Neural progenitor cell (in vitro differentiated cells): ENCODE results near the gene EVL. TPM values are rescaled to one million over a fixed set of nuclear protein-coding genes. Genes with fewer than 3 reads are reported as not detected.
A peak's percentile ranks its signal among the peaks of the same experiment; 100 is the strongest.

Source experiments
- DNase-seq: peaks from one replicate; pipeline ENCODE4 v3.0.0-alpha.2; 2016; ENCODE audit warnings: low spot score
- H2AFZ ChIP-seq: fragments of 200-600 bp; sonication (generic); replicated peaks from 2 replicates; pipeline ENCODE4 v1.6.1; 2016; ENCODE audit warnings: antibody characterized with exemption
- H3F3A ChIP-seq: fragments of 200-600 bp; sonication (generic); 2 replicates; pipeline ENCODE4 v1.6.1; 2016; ENCODE audit warnings: antibody characterized with exemption, low read depth
- H3K27ac ChIP-seq: fragments of 200-600 bp; sonication (generic); 2 replicates; pipeline ENCODE4 v1.5.1; 2016; ENCODE audit warnings: mild to moderate bottlenecking
- H3K27me3 ChIP-seq: fragments of 200-600 bp; sonication (generic); 2 replicates; pipeline ENCODE4 v1.6.1; 2016; ENCODE audit warnings: mild to moderate bottlenecking, moderate library complexity
- H3K36me3 ChIP-seq: fragments of 200-600 bp; sonication (generic); 2 replicates; pipeline ENCODE4 v1.5.1; 2016
- H3K4me1 ChIP-seq: fragments of 200-600 bp; sonication (generic); 2 replicates; pipeline ENCODE4 v1.6.1; 2016; ENCODE audit warnings: mixed run types
- H3K4me2 ChIP-seq: fragments of 200-600 bp; sonication (generic); 2 replicates; pipeline ENCODE4 v1.6.1; 2016
- H3K4me3 ChIP-seq: fragments of 200-600 bp; sonication (generic); 2 replicates; pipeline ENCODE4 v1.5.1; 2016
- H3K79me2 ChIP-seq: fragments of 200-600 bp; sonication (generic); 2 replicates; pipeline ENCODE4 v1.6.1; 2016; ENCODE audit warnings: low read depth
- H3K9ac ChIP-seq: fragments of 200-600 bp; sonication (generic); 2 replicates; pipeline ENCODE4 v1.6.1; 2016
- H3K9me3 ChIP-seq: fragments of 200-600 bp; sonication (generic); 2 replicates; pipeline ENCODE4 v1.5.1; 2016; ENCODE audit warnings: low read depth
- H4K20me1 ChIP-seq: fragments of 200-600 bp; sonication (generic); 2 replicates; pipeline ENCODE4 v1.6.1; 2016; ENCODE audit warnings: low read depth
- H3K27ac Mint-ChIP-seq: 3 replicates; pipeline ENCODE4 v1.8.0; 2021; ENCODE audit warnings: mixed read lengths
- H3K27me3 Mint-ChIP-seq: 2 replicates; pipeline ENCODE4 v1.8.0; 2022; ENCODE audit warnings: low read depth, mild to moderate bottlenecking, inconsistent platforms, moderate library complexity, mixed read lengths; ENCODE audit not compliant: insufficient read depth
- H3K36me3 Mint-ChIP-seq: 3 replicates; pipeline ENCODE4 v1.8.0; 2021; ENCODE audit warnings: mixed read lengths
- H3K4me1 Mint-ChIP-seq: 3 replicates; pipeline ENCODE4 v1.8.0; 2021; ENCODE audit warnings: mixed read lengths
- H3K4me3 Mint-ChIP-seq: 3 replicates; pipeline ENCODE4 v1.8.0; 2021; ENCODE audit warnings: mild to moderate bottlenecking, moderate library complexity, mixed read lengths
- H3K9me3 Mint-ChIP-seq: 3 replicates; pipeline ENCODE4 v1.8.0; 2020; ENCODE audit warnings: mixed read lengths
- EZH2 ChIP-seq: fragments of 200-600 bp; sonication (generic); IDR thresholded peaks from 2 replicates; pipeline ENCODE4 v1.6.1; 2017; ENCODE audit warnings: antibody characterized with exemption, mild to moderate bottlenecking, moderate library complexity
- EZH2phosphoT487 ChIP-seq: fragments of 200-600 bp; sonication (generic); IDR thresholded peaks from 2 replicates; pipeline ENCODE4 v1.6.1; 2017; ENCODE audit warnings: antibody characterized with exemption
- total RNA-seq: library from RNA; depleted of rRNA; stranded (reverse); fragments of >200 nt; gene quantifications from 2 replicates; pipeline ENCODE4 v1.2.3, GENCODE V29; 2015; ENCODE audit warnings: low replicate concordance
- TF ChIP-seq, protein P1 (sequence below): fragments of 200-600 bp; sonication (generic); IDR thresholded peaks from 2 replicates; pipeline ENCODE4 v1.5.1; 2017; ENCODE audit warnings: antibody characterized with exemption, mild to moderate bottlenecking

The EVL gene
- total RNA-seq, 1 donor from 2014 or later, result 49.2 TPM

DNA sequence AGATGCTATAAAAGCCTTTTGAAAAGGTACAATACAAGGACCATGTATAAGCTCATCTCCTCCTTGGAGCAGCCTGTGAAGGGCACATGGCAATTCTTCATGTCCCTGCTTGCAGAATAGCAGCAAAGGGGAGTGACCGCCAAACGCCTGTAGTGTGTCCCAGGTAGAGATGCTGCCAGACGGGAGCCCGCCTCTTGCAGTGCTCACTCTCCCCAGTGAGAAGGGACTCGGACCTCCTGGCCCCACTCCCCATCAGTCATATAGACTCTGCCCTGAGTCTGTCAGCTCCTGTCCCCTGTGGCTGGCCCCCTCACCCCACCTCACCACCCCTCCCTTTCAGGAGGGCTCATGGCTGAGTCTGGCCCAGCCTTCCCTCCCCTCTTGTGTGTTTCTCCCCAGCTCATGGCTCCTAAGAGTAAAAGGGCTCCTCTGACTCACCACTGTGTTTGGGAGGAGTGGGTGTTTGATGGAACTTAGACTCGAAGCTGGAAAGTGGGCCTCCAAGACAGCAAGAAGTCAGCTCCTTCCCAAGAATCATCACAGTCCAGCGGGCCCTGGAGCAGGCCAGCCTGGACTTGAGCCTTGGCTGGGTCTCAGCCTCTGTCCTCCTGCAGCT lies 53.3 kb downstream of the EVL start:
- Histone ChIP-seq H3K4me1 (peaks cover 13% of the 10 kb centered on the region), H3K36me3 (no peaks in the 10 kb centered on the region), H4K20me1 (peaks cover 22% of the 10 kb centered on the region), H3K27me3 (no peaks in the 10 kb centered on the region), H2AFZ (no peak overlapping the region), H3K27ac (no peak overlapping the region), H3K9ac (no peak overlapping the region), H3K4me3 (no peak overlapping the region), H3F3A (no peaks in the 10 kb centered on the region), H3K79me2 (no peaks in the 10 kb centered on the region), H3K9me3 (no peaks in the 10 kb centered on the region), H3K4me2 (no peak overlapping the region)
- Mint-ChIP-seq H3K36me3 (peaks cover 6% of the 10 kb centered on the region), H3K4me1 (peaks cover 13% of the 10 kb centered on the region), H3K27ac (no peak overlapping the region), H3K9me3 (no peaks in the 10 kb centered on the region), H3K4me3 (no peak overlapping the region), H3K27me3 (peaks cover 5% of the 10 kb centered on the region)
- no peak for DNase-seq
- no peak for TF ChIP-seq EZH2phosphoT487
- TF ChIP-seq, protein P1, sequence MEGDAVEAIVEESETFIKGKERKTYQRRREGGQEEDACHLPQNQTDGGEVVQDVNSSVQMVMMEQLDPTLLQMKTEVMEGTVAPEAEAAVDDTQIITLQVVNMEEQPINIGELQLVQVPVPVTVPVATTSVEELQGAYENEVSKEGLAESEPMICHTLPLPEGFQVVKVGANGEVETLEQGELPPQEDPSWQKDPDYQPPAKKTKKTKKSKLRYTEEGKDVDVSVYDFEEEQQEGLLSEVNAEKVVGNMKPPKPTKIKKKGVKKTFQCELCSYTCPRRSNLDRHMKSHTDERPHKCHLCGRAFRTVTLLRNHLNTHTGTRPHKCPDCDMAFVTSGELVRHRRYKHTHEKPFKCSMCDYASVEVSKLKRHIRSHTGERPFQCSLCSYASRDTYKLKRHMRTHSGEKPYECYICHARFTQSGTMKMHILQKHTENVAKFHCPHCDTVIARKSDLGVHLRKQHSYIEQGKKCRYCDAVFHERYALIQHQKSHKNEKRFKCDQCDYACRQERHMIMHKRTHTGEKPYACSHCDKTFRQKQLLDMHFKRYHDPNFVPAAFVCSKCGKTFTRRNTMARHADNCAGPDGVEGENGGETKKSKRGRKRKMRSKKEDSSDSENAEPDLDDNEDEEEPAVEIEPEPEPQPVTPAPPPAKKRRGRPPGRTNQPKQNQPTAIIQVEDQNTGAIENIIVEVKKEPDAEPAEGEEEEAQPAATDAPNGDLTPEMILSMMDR, result no peak
- no peak for TF ChIP-seq EZH2

DNA sequence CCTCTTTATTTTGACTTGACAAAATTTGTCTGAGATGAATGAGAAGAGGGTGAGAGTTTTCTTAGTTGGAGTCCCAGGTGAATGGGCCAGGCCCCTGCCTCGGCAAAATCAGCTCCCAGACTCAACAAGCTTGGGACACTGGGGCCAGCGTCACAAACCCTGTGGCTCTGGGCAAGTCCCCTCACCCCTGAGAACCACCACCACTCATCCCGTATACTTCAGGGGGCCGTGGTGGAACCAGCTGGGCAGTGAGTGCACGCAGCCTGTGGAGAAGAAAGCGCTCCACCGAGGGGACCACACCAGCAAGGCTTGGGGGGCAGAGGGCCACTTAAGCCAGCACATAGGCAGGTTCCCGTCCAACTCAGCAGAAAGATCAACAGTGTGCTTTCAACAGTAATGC lies 54.0 kb downstream of the EVL start:
- no peaks in the 10 kb centered on the region for H3K9me3 Mint-ChIP-seq
- Histone ChIP-seq H3K27me3 (no peaks in the 10 kb centered on the region), H3K27ac (no peak overlapping the region), H3K4me1 (peaks cover 13% of the 10 kb centered on the region), H2AFZ (no peak overlapping the region), H3K36me3 (no peaks in the 10 kb centered on the region), H3K9ac (no peak overlapping the region), H3K4me3 (no peak overlapping the region), H3K4me2 (no peak overlapping the region), H4K20me1 (peaks cover 22% of the 10 kb centered on the region), H3F3A (no peaks in the 10 kb centered on the region), H3K9me3 (no peaks in the 10 kb centered on the region), H3K79me2 (no peaks in the 10 kb centered on the region)
- peaks cover 6% of the 10 kb centered on the region for H3K36me3 Mint-ChIP-seq
- no peak overlapping the region for H3K27ac Mint-ChIP-seq
- H3K4me1 Mint-ChIP-seq, result peaks cover 13% of the 10 kb centered on the region
- TF ChIP-seq EZH2, result no peak
- no peak for TF ChIP-seq EZH2phosphoT487
- TF ChIP-seq, protein P1, result no peak
- peaks cover 2% of the 10 kb centered on the region for H3K27me3 Mint-ChIP-seq
- H3K4me3 Mint-ChIP-seq, result no peak overlapping the region
- DNase-seq, result no peak

DNA sequence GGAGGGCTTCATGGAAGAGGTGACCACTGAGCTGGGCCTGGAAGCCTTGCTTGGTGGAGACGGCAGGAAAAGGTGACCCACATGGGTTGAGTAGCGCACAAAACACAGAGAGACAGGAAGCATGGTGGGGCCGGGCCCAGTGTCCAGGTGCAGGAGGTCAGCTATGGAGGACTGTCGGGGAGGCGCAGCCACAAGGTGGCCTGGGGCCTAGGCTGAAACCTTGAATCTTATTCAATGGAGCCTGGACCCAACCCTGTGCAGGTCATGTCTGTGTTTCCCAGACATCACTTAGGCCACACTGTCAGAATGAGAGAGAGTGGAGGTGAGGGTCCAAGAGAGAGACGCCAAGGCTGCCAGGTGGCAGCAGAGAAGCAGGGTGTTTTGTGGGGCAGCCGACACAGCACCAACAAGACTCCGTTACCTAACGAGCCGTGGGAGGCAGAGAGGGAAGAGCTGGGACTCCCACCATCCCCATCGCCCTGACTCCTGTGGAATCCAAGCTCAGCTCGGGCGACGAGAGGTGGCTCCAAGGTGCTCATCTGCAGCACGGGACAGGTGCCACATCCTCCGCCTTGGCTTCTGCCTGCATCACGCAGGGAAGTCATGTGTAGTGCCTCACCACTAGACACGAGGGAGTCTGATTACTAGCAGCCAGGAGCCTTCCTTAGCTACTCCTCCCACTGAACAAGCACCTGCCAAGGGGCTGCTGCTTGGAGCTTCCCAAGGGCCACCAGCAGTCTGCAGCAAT lies 55.5 kb downstream of the EVL start:
- Histone ChIP-seq H3K9me3 (no peaks in the 10 kb centered on the region), H3K79me2 (no peaks in the 10 kb centered on the region), H3K4me2 (no peak overlapping the region), H2AFZ (no peak overlapping the region), H3K4me3 (no peak overlapping the region), H3K36me3 (no peaks in the 10 kb centered on the region), H3F3A (no peaks in the 10 kb centered on the region), H3K27ac (no peak overlapping the region), H4K20me1 (peaks cover 9% of the 10 kb centered on the region), H3K27me3 (no peaks in the 10 kb centered on the region), H3K4me1 (peaks cover 4% of the 10 kb centered on the region), H3K9ac (no peak overlapping the region)
- Mint-ChIP-seq H3K27me3 (peaks cover 2% of the 10 kb centered on the region), H3K36me3 (peaks cover 13% of the 10 kb centered on the region), H3K4me3 (no peak overlapping the region), H3K9me3 (no peaks in the 10 kb centered on the region), H3K4me1 (peaks cover 4% of the 10 kb centered on the region), H3K27ac (peak overlapping the region; percentile 6)
- DNase-seq, result no peak
- TF ChIP-seq EZH2, result no peak
- TF ChIP-seq, protein P1, result no peak
- no peak for TF ChIP-seq EZH2phosphoT487
